ENCODE results near the gene ABLIM2.

GRCh38 chr4:8037150-8037769, 121.4 kb downstream of the ABLIM2 start:
- TF ChIP-seq CTCF (IDR thresholded peaks at IDR 0.05 in 2 of 3, conservative IDR thresholded peaks at IDR 0.05 in 1 of 3; ENCODE audit: borderline replicate concordance in 1 of 3, insufficient read depth in 1 of 3, low read depth in 2 of 3, low read length in 2 of 3) (no peak), POLR2A (IDR thresholded peaks at IDR 0.05; ENCODE audit: borderline replicate concordance, extremely low read depth, insufficient read depth, insufficient read length) (no peak), POLR2AphosphoS5 (IDR thresholded peaks at IDR 0.05; ENCODE audit: low read depth, low read length) (no peak), EZH2 (IDR thresholded peaks at IDR 0.05) (no peak), MAX (IDR thresholded peaks at IDR 0.05) (no peak), CEBPB (IDR thresholded peaks at IDR 0.05; ENCODE audit: low read depth) (no peak), EZH2phosphoT487 (IDR thresholded peaks at IDR 0.05; ENCODE audit: borderline replicate concordance) (no peak), TCF7L2 (IDR thresholded peaks at IDR 0.05; ENCODE audit: borderline replicate concordance, extremely low read depth, insufficient read depth, insufficient read length) (no peak)
